BJ (cell line): ENCODE data around the gene TGOLN2. TPM values are rescaled to one million over a fixed set of nuclear protein-coding genes. Genes with fewer than 3 reads are reported as not detected.

Source experiments
- CTCF ChIA-PET: fragments of 350-600 bp; formaldehyde crosslinking; extraction: SDS; loops from one replicate; lab custom pipeline; 2021; ENCODE audit warnings: antibody characterized with exemption, inconsistent platforms; lab: Yijun Ruan, JAX
- POLR2A ChIA-PET: fragments of 300-600 bp; sonication (Branson Sonifier 250); formaldehyde crosslinking; extraction: SDS; loops from one replicate; lab custom pipeline; 2021; ENCODE audit warnings: antibody characterized with exemption; lab: Charles Lee
- DNase-seq: peaks from one replicate; pipeline ENCODE4 v3.0.0-alpha.2; 2011; ENCODE audit warnings: low read depth
- H3K27me3 ChIP-seq: 2 replicates; pipeline ENCODE4 v1.6.0; 2011; ENCODE audit warnings: low read length; ENCODE audit not compliant: control insufficient read depth, insufficient read depth
- H3K36me3 ChIP-seq: 2 replicates; pipeline ENCODE4 v1.5.1; 2011; ENCODE audit warnings: low read length; ENCODE audit not compliant: control insufficient read depth, insufficient read depth
- H3K4me3 ChIP-seq: 2 replicates; pipeline ENCODE4 v1.5.1; 2011; ENCODE audit warnings: low read depth, mild to moderate bottlenecking, control low read depth, low read length
- polyA minus RNA-seq: library from RNA; depleted of rRNA, polyadenylated mRNA; stranded (reverse); fragments of >200 nt; gene quantifications from 2 replicates; pipeline ENCODE4 v1.2.3, GENCODE V29; 2011; rRNA and poly(A)+ RNA removed
- polyA plus RNA-seq: library from polyadenylated mRNA; depleted of rRNA; stranded (reverse); fragments of >200 nt; gene quantifications from 2 replicates; pipeline ENCODE4 v1.2.3, GENCODE V29; 2011; rRNA removed
- TF ChIP-seq, protein P1 (sequence below): IDR thresholded peaks from 2 replicates; pipeline ENCODE4 v1.5.1; 2011; ENCODE audit warnings: low read depth, mild to moderate bottlenecking, control low read depth, inconsistent platforms, low read length, moderate library complexity; ENCODE audit not compliant: insufficient read depth

The TGOLN2 gene
- polyA plus RNA-seq (130 and 132 TPM in 2 replicates), polyA minus RNA-seq (42.4 and 43.1 TPM in 2 replicates)

DNA sequence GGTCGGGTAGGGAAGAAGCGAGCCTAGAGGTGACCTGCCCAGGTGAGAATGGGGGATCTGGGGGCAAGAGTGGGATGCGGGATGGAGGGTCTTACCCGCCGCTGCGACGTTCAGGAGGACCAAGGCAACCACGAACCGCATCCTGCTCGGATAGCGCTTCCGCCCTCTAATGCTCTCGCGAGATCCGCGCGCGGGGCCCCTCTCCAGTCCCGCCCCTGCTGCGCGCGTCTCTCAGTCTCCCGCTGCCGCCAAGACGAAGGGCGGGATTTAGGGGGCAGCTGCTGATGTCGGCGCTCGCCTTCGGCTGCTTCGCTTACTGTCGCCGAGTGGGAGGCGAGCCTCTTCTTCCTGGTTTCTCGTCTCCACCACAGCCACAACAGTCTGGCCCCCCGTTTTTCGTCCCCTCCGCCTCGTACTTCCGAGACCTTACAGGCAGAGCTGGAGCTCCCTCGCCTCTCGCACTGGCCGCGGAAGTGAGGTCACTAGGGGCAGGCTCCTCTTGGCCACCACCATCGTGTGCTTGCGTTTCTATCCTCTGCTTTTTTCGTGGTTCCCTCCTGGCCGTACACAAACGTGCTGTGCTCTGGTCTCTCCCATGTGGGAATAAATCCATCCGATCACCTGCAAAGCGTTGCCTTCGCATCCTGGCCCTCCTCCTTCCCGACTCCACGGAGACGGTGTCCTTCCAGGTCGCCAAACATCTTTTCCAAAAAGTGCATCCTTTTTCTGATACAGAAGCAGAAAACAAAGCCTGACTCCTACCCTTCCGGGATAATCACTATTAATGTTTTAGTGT is at the start of gene TGOLN2:
Gene TGOLN2, minus strand, starts transcription at position 168 of the 796 bp plus-strand sequence. Its CDS starts 27 bp downstream, at position 141.
- POLR2A ChIA-PET: no interaction called here
- Histone ChIP-seq H3K36me3 (peaks cover 6% of the 10 kb centered on the region), H3K27me3 (no peaks in the 10 kb centered on the region), H3K4me3 (peak within 1 kb of the TSS; percentile 66)
- peak; percentile 41 for DNase-seq
- TF ChIP-seq, protein P1, sequence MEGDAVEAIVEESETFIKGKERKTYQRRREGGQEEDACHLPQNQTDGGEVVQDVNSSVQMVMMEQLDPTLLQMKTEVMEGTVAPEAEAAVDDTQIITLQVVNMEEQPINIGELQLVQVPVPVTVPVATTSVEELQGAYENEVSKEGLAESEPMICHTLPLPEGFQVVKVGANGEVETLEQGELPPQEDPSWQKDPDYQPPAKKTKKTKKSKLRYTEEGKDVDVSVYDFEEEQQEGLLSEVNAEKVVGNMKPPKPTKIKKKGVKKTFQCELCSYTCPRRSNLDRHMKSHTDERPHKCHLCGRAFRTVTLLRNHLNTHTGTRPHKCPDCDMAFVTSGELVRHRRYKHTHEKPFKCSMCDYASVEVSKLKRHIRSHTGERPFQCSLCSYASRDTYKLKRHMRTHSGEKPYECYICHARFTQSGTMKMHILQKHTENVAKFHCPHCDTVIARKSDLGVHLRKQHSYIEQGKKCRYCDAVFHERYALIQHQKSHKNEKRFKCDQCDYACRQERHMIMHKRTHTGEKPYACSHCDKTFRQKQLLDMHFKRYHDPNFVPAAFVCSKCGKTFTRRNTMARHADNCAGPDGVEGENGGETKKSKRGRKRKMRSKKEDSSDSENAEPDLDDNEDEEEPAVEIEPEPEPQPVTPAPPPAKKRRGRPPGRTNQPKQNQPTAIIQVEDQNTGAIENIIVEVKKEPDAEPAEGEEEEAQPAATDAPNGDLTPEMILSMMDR: no peak
- CTCF ChIA-PET: interaction anchor here (0.6 to 1.0 kb wide), 3 partner anchors 37 to 249 kb away, joined by 3 read pairs; no protein-coding TSS in a partner anchor

DNA sequence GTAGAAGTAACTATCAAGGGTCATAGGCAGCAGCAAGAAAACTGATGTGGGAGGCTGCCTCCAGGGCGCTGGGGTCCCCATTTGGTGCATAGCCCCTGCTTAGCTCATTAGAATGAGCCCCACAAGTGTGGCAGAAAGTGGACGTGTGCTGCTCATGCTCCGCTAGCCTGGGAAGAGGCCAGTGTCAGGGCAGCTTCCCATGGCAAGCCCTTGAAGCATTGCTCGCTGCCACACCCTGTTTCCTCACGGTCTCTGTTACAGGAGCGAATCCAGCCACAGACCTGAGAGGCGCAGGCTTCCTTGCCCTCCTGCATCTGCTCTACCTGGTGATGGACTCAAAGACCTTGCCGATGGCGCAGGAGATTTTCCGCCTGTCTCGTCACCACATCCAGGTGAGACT is 49.3 kb upstream of the TGOLN2 start:
- Histone ChIP-seq H3K4me3 (no peak overlapping the region), H3K27me3 (no peaks in the 10 kb centered on the region), H3K36me3 (peaks cover 3% of the 10 kb centered on the region)
- ChIA-PET CTCF (interaction anchor here (0.5 to 1.3 kb wide), 3 partner anchors 12 to 175 kb away, joined by 3 read pairs; no protein-coding TSS in a partner anchor), POLR2A (no interaction called here)
- no peak for DNase-seq
- TF ChIP-seq, protein P1: no peak

DNA sequence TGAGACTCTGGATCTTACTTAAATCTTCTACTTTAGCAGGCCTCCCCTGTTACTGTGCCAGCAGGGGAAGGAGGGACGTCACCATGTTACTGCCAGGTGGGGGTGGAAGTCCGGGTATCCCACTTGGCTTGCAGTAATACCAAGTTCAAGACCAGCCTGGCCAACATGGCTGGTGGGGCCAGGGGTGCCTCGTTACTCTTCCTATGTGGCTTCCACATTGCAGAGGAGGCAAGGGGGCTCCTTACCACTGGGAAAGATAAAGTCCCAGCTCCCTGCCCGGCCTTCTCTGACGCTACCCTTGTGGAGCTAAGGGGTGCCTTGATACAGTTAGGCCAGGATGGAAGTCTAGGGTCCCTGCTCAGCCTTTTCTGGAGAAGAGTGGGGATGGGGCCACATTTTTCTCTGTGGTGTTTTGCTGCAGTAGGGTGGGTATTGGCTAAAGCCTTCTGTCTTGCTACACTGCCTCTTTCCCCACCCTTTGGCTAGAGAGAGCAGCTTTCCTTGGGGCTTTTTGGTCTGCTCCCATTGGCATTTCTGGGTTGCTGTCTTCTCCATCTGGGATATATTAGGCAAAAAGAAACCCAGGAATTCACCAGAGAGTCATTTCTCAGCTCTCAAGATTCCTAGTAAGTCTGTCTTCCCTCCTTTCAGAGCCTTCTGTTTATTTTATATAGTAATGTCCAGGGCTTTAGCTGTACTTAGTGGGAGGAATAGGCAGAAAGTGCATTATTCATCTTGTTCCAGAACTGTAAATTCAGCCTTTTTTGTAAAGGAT is 48.7 kb upstream of the TGOLN2 start:
- no peaks in the 10 kb centered on the region for H3K27me3 ChIP-seq
- DNase-seq: peak; percentile 66
- POLR2A ChIA-PET: no interaction called here
- TF ChIP-seq, protein P1: no peak
- H3K4me3 ChIP-seq: no peak overlapping the region
- peaks cover 3% of the 10 kb centered on the region for H3K36me3 ChIP-seq
- CTCF ChIA-PET: interaction anchor here (0.5 to 1.3 kb wide), 4 partner anchors 10 to 176 kb away, joined by 3 read pairs; no protein-coding TSS in a partner anchor

DNA sequence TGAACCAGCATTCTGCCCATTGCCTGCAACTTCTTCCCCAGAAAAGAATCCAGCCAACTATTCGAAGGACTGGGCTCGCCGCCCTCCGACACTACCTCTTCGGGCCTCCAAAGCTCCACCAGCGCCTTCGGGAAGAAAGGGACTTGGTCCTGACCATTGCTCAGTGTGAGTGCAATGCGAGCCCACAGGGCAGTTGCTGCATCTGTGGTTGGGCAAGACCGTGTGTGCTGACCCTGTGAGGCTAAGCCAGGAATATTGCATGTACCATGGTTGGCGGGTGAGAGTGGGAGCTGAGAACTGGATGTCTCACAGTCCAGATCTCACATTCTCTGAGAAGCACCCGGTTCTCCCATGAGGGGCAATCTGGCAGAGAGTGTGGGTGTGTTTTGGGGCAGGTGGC is 43.3 kb upstream of the TGOLN2 start:
- ChIA-PET CTCF (interaction anchor here (1.5 to 2.8 kb wide), 3 partner anchors 10 to 20 kb away, joined by 3 to 12 read pairs (median 11); no protein-coding TSS in a partner anchor), POLR2A (no interaction called here)
- H3K36me3 ChIP-seq: peaks cover 5% of the 10 kb centered on the region; the same call in 1 of the 2 replicates
- no peak overlapping the region for H3K4me3 ChIP-seq
- no peaks in the 10 kb centered on the region for H3K27me3 ChIP-seq
- DNase-seq: no peak
- TF ChIP-seq, protein P1: no peak
